DOHH2 (cell line): Measurements from ENCODE around the gene BOD1L1.

Experiments
- H3F3A ChIP-seq: fragments of 200-600 bp; sonication (generic), shearing (Covaris generic); 2 replicates; pipeline ENCODE4 v1.6.0; 2016; ENCODE audit warnings: antibody characterized with exemption, mild to moderate bottlenecking; ENCODE audit not compliant: control insufficient read depth, insufficient read depth
- H3K27ac ChIP-seq: fragments of 200-600 bp; sonication (generic); 2 replicates; pipeline ENCODE4 v1.5.1; 2014; ENCODE audit warnings: low read depth, mild to moderate bottlenecking, low read length, moderate library complexity
- H3K27me3 ChIP-seq: fragments of 200-600 bp; sonication (generic); 2 replicates; pipeline ENCODE4 v1.6.1; 2014; ENCODE audit warnings: mild to moderate bottlenecking, low read length, mixed read lengths; ENCODE audit not compliant: control insufficient read depth
- H3K36me3 ChIP-seq: fragments of 200-600 bp; sonication (generic); 2 replicates; pipeline ENCODE4 v1.6.1; 2014; ENCODE audit warnings: mild to moderate bottlenecking, low read length, moderate library complexity, mixed read lengths; ENCODE audit not compliant: control insufficient read depth
- H3K4me1 ChIP-seq: fragments of 200-600 bp; sonication (generic); 2 replicates; pipeline ENCODE4 v1.6.1; 2014; ENCODE audit warnings: mild to moderate bottlenecking, low read length, mixed read lengths; ENCODE audit not compliant: control insufficient read depth
- H3K4me2 ChIP-seq: fragments of 200-600 bp; sonication (generic); 2 replicates; pipeline ENCODE4 v1.6.0; 2014; ENCODE audit warnings: mild to moderate bottlenecking, low read length, moderate library complexity
- H3K4me3 ChIP-seq: fragments of 200-600 bp; sonication (generic); 2 replicates; pipeline ENCODE4 v1.5.1; 2014; ENCODE audit warnings: mild to moderate bottlenecking, low read length, mixed read lengths
- H3K79me2 ChIP-seq: fragments of 200-600 bp; sonication (generic); 2 replicates; pipeline ENCODE4 v1.6.1; 2014; ENCODE audit warnings: mild to moderate bottlenecking, low read length, mixed read lengths; ENCODE audit not compliant: control insufficient read depth
- H3K9me2 ChIP-seq: fragments of 200-600 bp; sonication (generic); replicated peaks from 2 replicates; pipeline ENCODE4 v1.6.1; 2014; ENCODE audit warnings: mild to moderate bottlenecking, low read length, mixed read lengths; ENCODE audit not compliant: control insufficient read depth
- H3K9me3 ChIP-seq: fragments of 200-600 bp; sonication (generic); 2 replicates; pipeline ENCODE4 v1.6.1; 2014; ENCODE audit warnings: antibody characterized with exemption, low read length, mixed read lengths; ENCODE audit not compliant: control insufficient read depth, insufficient read depth
- H4K20me1 ChIP-seq: fragments of 200-600 bp; sonication (generic); 2 replicates; pipeline ENCODE4 v1.6.0; 2014; ENCODE audit warnings: low read depth, mild to moderate bottlenecking, antibody characterized with exemption, low read length, moderate library complexity; ENCODE audit not compliant: control insufficient read depth, insufficient read depth
- CTCF ChIP-seq: fragments of 200-600 bp; sonication (generic); IDR thresholded peaks from one replicate; pipeline ENCODE4 v1.5.1; 2014; ENCODE audit warnings: antibody characterized with exemption, mild to moderate bottlenecking, low read depth, low read length; ENCODE audit not compliant: poor library complexity, severe bottlenecking
- EZH2phosphoT487 ChIP-seq: fragments of 200-600 bp; sonication (generic); IDR thresholded peaks from 2 replicates; pipeline ENCODE4 v1.6.1; 2017; ENCODE audit warnings: borderline replicate concordance, mild to moderate bottlenecking, antibody characterized with exemption, low read length, moderate library complexity, mixed read lengths

Gene BOD1L1

DNA sequence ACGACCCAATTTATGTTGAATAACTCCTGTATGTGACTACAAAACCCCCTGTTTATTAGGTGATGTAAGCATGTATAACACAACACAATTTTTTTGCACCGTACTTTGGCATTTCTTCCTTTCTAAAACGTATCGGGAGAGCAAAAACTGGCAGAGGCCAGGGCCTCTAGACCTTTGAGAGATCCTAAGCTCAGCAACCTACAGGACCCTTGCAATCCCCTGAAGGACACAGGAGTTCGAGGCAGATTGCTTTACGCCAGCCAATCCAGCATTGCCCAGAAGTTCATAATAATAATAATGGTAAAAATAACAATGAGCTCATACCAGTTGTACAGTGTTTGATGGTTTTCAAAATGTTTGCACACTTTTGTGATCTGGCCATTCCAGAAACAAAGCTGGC lies 90.9 kb downstream of the BOD1L1 start:
- H3K27me3 ChIP-seq, result peaks cover 44% of the 10 kb centered on the region
- H3K36me3 ChIP-seq, result no peaks in the 10 kb centered on the region
- no peaks in the 10 kb centered on the region for H3K4me1 ChIP-seq
- H3K9me2 ChIP-seq, result no peaks in the 10 kb centered on the region
- TF ChIP-seq CTCF (no peak), EZH2phosphoT487 (no peak)
- no peaks in the 10 kb centered on the region for H4K20me1 ChIP-seq
- H3F3A ChIP-seq, result no peaks in the 10 kb centered on the region
- H3K9me3 ChIP-seq, result no peaks in the 10 kb centered on the region
- H3K27ac ChIP-seq, result no peak overlapping the region
- H3K4me3 ChIP-seq, result no peak overlapping the region
- no peak overlapping the region for H3K4me2 ChIP-seq
- H3K79me2 ChIP-seq, result no peaks in the 10 kb centered on the region

GRCh38 chr4:13535708-13536361 lies 91.7 kb downstream of the BOD1L1 start:
- Histone ChIP-seq H3K27ac (no peak overlapping the region), H3K9me2 (no peaks in the 10 kb centered on the region), H3K4me2 (no peak overlapping the region), H3K9me3 (no peaks in the 10 kb centered on the region), H3K36me3 (no peaks in the 10 kb centered on the region), H3K4me1 (no peaks in the 10 kb centered on the region), H3K79me2 (no peaks in the 10 kb centered on the region), H4K20me1 (no peaks in the 10 kb centered on the region), H3K4me3 (no peak overlapping the region), H3K27me3 (peaks cover 40% of the 10 kb centered on the region), H3F3A (no peaks in the 10 kb centered on the region)
- no peak for TF ChIP-seq EZH2phosphoT487

DNA sequence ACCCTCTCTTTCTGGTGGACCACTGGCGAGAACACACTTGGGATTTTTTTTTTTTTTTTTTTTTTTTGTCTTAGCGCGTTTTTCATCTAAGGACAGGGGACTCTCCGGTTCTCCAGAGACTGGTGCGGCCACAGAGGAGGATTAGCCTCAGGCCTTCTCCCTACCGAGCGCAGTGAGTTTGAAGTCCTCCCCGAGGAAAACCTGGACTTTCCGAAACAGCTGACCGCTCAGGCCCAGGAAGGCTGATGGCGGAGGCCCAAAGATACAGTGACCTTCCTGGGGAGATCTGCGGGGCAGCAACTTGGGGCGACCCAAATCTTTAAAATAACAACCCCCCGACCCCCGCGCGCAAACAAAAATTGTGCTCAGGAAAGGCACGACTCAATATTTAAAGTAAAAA lies 92.4 kb downstream of the BOD1L1 start:
- Histone ChIP-seq H3K36me3 (no peaks in the 10 kb centered on the region), H3K9me2 (no peaks in the 10 kb centered on the region), H4K20me1 (no peaks in the 10 kb centered on the region), H3K9me3 (no peaks in the 10 kb centered on the region), H3F3A (no peaks in the 10 kb centered on the region), H3K27me3 (peaks cover 41% of the 10 kb centered on the region), H3K79me2 (no peaks in the 10 kb centered on the region), H3K4me1 (no peaks in the 10 kb centered on the region), H3K4me3 (no peak overlapping the region), H3K4me2 (no peak overlapping the region), H3K27ac (no peak overlapping the region)
- TF ChIP-seq CTCF (no peak), EZH2phosphoT487 (no peak)

DNA sequence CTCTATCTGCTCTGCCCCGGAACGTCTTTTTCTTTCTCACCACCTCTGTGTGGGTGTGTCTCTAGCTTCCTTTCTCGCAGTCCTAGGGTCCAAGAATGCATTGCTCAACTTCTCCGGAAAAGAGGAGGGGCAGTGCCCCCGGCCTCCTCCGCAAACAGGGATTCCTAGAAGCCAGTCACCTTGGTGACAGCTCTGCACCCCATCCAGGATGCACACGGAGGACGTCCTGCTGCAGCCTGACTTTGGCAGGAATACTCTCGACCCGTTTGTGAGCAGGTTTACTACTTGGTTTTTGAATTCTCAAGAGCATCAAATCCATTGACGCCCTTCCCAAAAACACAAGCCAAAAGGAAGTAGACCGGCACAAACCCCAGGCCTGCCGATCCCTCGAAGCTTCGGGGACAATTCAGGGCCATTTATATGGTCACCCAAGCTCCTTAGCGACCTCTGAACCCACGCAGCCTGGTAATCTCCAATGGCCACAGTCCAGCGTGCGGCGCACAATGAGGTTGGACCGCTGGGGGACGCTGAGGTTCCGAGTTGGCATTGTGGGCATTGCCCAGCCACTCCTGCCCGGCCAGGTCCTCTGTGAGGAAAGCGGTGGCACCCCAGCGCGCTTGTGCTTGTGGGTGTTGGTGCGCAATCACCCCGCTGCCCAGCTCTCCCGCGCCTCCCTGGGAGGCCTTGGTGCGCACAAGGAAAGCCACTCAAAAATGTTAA lies 93.0 kb downstream of the BOD1L1 start:
- H3K9me2 ChIP-seq, result no peaks in the 10 kb centered on the region
- H3K79me2 ChIP-seq, result no peaks in the 10 kb centered on the region
- peaks cover 42% of the 10 kb centered on the region for H3K27me3 ChIP-seq
- no peaks in the 10 kb centered on the region for H3K4me1 ChIP-seq
- no peaks in the 10 kb centered on the region for H3K9me3 ChIP-seq
- H3K4me3 ChIP-seq, result no peak overlapping the region
- no peaks in the 10 kb centered on the region for H4K20me1 ChIP-seq
- TF ChIP-seq EZH2phosphoT487 (no peak), CTCF (no peak)
- no peak overlapping the region for H3K4me2 ChIP-seq
- no peaks in the 10 kb centered on the region for H3F3A ChIP-seq
- no peaks in the 10 kb centered on the region for H3K36me3 ChIP-seq
- H3K27ac ChIP-seq, result no peak overlapping the region
